Liver (tissue), 9 donors: ENCODE results near the gene PGGHG. TPM values are rescaled to one million over a fixed set of nuclear protein-coding genes. Genes with fewer than 3 reads are reported as not detected.
A peak's percentile ranks its signal among the peaks of the same experiment; 100 is the strongest.

ENCODE experiments used
- DNase-seq: peaks from one replicate; pipeline ENCODE4 v3.0.0-alpha.2; 2017; ENCODE audit warnings: low spot score
- H3K27ac ChIP-seq, 2 donors: one replicate each; pipeline ENCODE4 v1.7.0; 2013; ENCODE audit warnings: inconsistent platforms in 2 of 2, low read length in 2 of 2, control low read depth in 1 of 2, low read depth in 1 of 2, mild to moderate bottlenecking in 1 of 2
- H3K27me3 ChIP-seq, 4 donors: one replicate each; pipeline versions ENCODE4 v1.6.1 to v1.7.0; 2013; ENCODE audit warnings: low read length in 3 of 4, inconsistent platforms in 1 of 4, mild to moderate bottlenecking in 1 of 4, moderate library complexity in 1 of 4; ENCODE audit not compliant: control insufficient read depth in 4 of 4, insufficient read depth in 4 of 4
- H3K36me3 ChIP-seq, 4 donors: one replicate each; pipeline versions ENCODE4 v1.6.1 to v1.7.0; 2013; ENCODE audit warnings: low read length in 3 of 4, mild to moderate bottlenecking in 3 of 4, low read depth in 1 of 4, moderate library complexity in 1 of 4; ENCODE audit not compliant: control insufficient read depth in 4 of 4, insufficient read depth in 3 of 4
- H3K4me1 ChIP-seq, 4 donors: one replicate each; pipeline versions ENCODE4 v1.6.1 to v1.7.0; 2013; ENCODE audit warnings: low read length in 3 of 4, mild to moderate bottlenecking in 3 of 4, moderate library complexity in 1 of 4; ENCODE audit not compliant: control insufficient read depth in 4 of 4, insufficient read depth in 4 of 4
- H3K4me3 ChIP-seq, 3 donors: one replicate each; pipeline versions ENCODE4 v1.6.1 to v1.7.0; 2013; ENCODE audit warnings: low read length in 3 of 3, control low read depth in 1 of 3, low read depth in 1 of 3, mild to moderate bottlenecking in 1 of 3
- H3K9ac ChIP-seq, 2 donors: one replicate each; pipeline ENCODE4 v1.7.0; 2013; ENCODE audit warnings: low read length in 2 of 2, mild to moderate bottlenecking in 2 of 2, moderate library complexity in 2 of 2, control low read depth in 1 of 2, low read depth in 1 of 2
- H3K9me3 ChIP-seq, 4 donors: one replicate each; pipeline versions ENCODE4 v1.6.1 to v1.7.0; 2013; ENCODE audit warnings: low read length in 3 of 4; ENCODE audit not compliant: control insufficient read depth in 4 of 4
- ATF3 ChIP-seq: IDR thresholded peaks from 2 replicates; pipeline ENCODE4 v1.6.1; 2016; ENCODE audit warnings: antibody characterized with exemption
- CTCF ChIP-seq: fragments of 150-350 bp; IDR thresholded peaks from 2 replicates; pipeline ENCODE4 v1.5.1; 2017; ENCODE audit warnings: improper control_type of control experiment, low read depth, low read length; ENCODE audit not compliant: missing input control
- EGR1 ChIP-seq, 2 donors: IDR thresholded peaks; 2 replicates each; pipeline ENCODE4 v1.6.1; 2016 to 2018; ENCODE audit warnings: antibody characterized with exemption in 2 of 2, low read depth in 2 of 2
- FOXA1 ChIP-seq: IDR thresholded peaks from 2 replicates; pipeline ENCODE4 v1.6.1; 2016; ENCODE audit warnings: antibody characterized with exemption
- FOXA2 ChIP-seq: IDR thresholded peaks from 2 replicates; pipeline ENCODE4 v1.6.1; 2016; ENCODE audit warnings: antibody characterized with exemption
- GABPA ChIP-seq, 2 donors: IDR thresholded peaks in 1 of 2; conservative IDR thresholded peaks in 1 of 2; 2 replicates each; pipeline ENCODE4 v1.6.1; 2016; ENCODE audit warnings: antibody characterized with exemption in 2 of 2, mild to moderate bottlenecking in 1 of 2, moderate library complexity in 1 of 2
- HNF4A ChIP-seq, 2 donors: conservative IDR thresholded peaks; 2 replicates each; pipeline ENCODE4 v1.6.1; 2016; ENCODE audit warnings: antibody characterized with exemption in 2 of 2, mild to moderate bottlenecking in 2 of 2
- HNF4G ChIP-seq: IDR thresholded peaks from 2 replicates; pipeline ENCODE4 v1.6.1; 2016; ENCODE audit warnings: antibody characterized with exemption
- JUND ChIP-seq, 2 donors: IDR thresholded peaks; 2 replicates each; pipeline ENCODE4 v1.6.1; 2016; ENCODE audit warnings: antibody characterized with exemption in 2 of 2
- MAX ChIP-seq: IDR thresholded peaks from 2 replicates; pipeline ENCODE4 v1.6.1; 2016; ENCODE audit warnings: antibody characterized with exemption
- NR2F2 ChIP-seq: IDR thresholded peaks from 2 replicates; pipeline ENCODE4 v1.6.1; 2016; ENCODE audit warnings: antibody characterized with exemption
- RAD21 ChIP-seq, 2 donors: IDR thresholded peaks; 2 replicates each; pipeline ENCODE4 v1.6.1; 2016; ENCODE audit warnings: antibody characterized with exemption in 2 of 2, mild to moderate bottlenecking in 2 of 2
- REST ChIP-seq: IDR thresholded peaks from 2 replicates; pipeline ENCODE4 v1.6.1; 2016; ENCODE audit warnings: antibody characterized with exemption, mild to moderate bottlenecking
- RXRA ChIP-seq, 2 donors: IDR thresholded peaks; 2 replicates each; pipeline ENCODE4 v1.6.1; 2017 to 2018; ENCODE audit warnings: antibody characterized with exemption in 2 of 2, mild to moderate bottlenecking in 1 of 2
- SP1 ChIP-seq: IDR thresholded peaks from 2 replicates; pipeline ENCODE4 v1.6.1; 2018; ENCODE audit warnings: antibody characterized with exemption, mild to moderate bottlenecking
- TAF1 ChIP-seq: conservative IDR thresholded peaks from 2 replicates; pipeline ENCODE4 v1.6.1; 2016; ENCODE audit warnings: antibody characterized with exemption, mild to moderate bottlenecking
- ZBTB33 ChIP-seq: IDR thresholded peaks from 2 replicates; pipeline ENCODE4 v1.6.1; 2016; ENCODE audit warnings: antibody characterized with exemption
- WGBS: extraction: QIAGEN DNeasy Blood & Tissue Kit; methylation state at CpG from one replicate; pipeline ENCODE4 v1.1.7; 2013; 5-methylcytosine and 5-hydroxymethylcytosine counted together
- polyA plus RNA-seq, 2 donors: library from polyadenylated mRNA; stranded (reverse) in 1 of 2; unstranded in 1 of 2; fragments of 200-250 nt in 1 of 2; fragments of >200 nt in 1 of 2; fragmentation: Nextera tagmentation in 1 of 2; extraction: Ambion mirVana in 1 of 2; gene quantifications; one replicate each; pipeline versions ENCODE4 v1.2.1 to v1.2.3, GENCODE V29; 2013 to 2015
- total RNA-seq, 2 donors: library from RNA; depleted of rRNA; stranded (reverse); fragments of >200 nt; gene quantifications; one replicate each; pipeline ENCODE4 v1.2.3, GENCODE V29; 2014
- donor health status: healthy.
- donor health status: healthy.
- donor health status: healthy.
- donor health status: healthy.
- donor health status: healthy.

The PGGHG gene
- total RNA-seq (10 to 100 TPM in 1 of 2 donors, 1 to 10 TPM in 1; 1.3 to 11.4 TPM), polyA plus RNA-seq (1 to 10 TPM; 5.4 to 9.6 TPM)

GRCh38 chr11:288478-289397, at the start of gene PGGHG:
TSS of gene PGGHG (plus strand) at chr11:289126. CDS start at chr11:289817, 691 bp downstream.
- Histone ChIP-seq H3K27ac (peak within 1 kb of the TSS; percentile 64 to 80), H3K27me3 (no peaks in the 10 kb centered on the region), H3K4me1 (peaks cover 0 to 19% (median 11%) of the 10 kb centered on the region in 4 donors), H3K9ac (peak within 1 kb of the TSS; percentile 19 to 64), H3K36me3 (peaks cover 0 to 2% (median 0%) of the 10 kb centered on the region in 4 donors), H3K4me3 (peak within 1 kb of the TSS; percentile 68 to 76 (median 73)), H3K9me3 (no peaks in the 10 kb centered on the region)
- TF ChIP-seq FOXA1 = no peak
- TF ChIP-seq ZBTB33 = no peak
- TF ChIP-seq MAX = no peak
- no peak for DNase-seq
- WGBS = 1% methylated on average over 112 of the region's 112 CpGs

- Histone ChIP-seq H3K27ac (no peak overlapping the region), H3K9ac (no peak overlapping the region), H3K4me3 (no peak overlapping the region), H3K9me3 (no peaks in the 10 kb centered on the region), H3K27me3 (no peaks in the 10 kb centered on the region), H3K36me3 (peaks cover 0 to 30% (median 18%) of the 10 kb centered on the region in 4 donors), H3K4me1 (peaks cover 3 to 21% (median 16%) of the 10 kb centered on the region in 4 donors)
- TF ChIP-seq GABPA (IDR thresholded peaks at IDR 0.05 in 1 of 2, conservative IDR thresholded peaks at IDR 0.05 in 1 of 2) = no peak
- TF ChIP-seq CTCF = no peak
- TF ChIP-seq JUND (IDR thresholded peaks at IDR 0.05) = no peak
- no peak for TF ChIP-seq RAD21 (IDR thresholded peaks at IDR 0.05)
- no peak for TF ChIP-seq TAF1
- TF ChIP-seq ZBTB33 = no peak
- TF ChIP-seq FOXA1 = no peak
- no peak for TF ChIP-seq HNF4G
- TF ChIP-seq EGR1 (IDR thresholded peaks at IDR 0.05; ENCODE audit: low read depth in 2 of 2) = no peak
- no peak for TF ChIP-seq MAX
- TF ChIP-seq SP1 = no peak
- TF ChIP-seq HNF4A (conservative IDR thresholded peaks at IDR 0.05) = no peak
- TF ChIP-seq ATF3 = no peak
- no peak for TF ChIP-seq RXRA (IDR thresholded peaks at IDR 0.05)
- TF ChIP-seq FOXA2 = no peak
- TF ChIP-seq REST = no peak
- TF ChIP-seq NR2F2 = no peak
- DNase-seq = no peak
- 21% methylated on average over 1 of the region's 1 CpG for WGBS
These were observed 48.6 kb upstream of the PGGHG start for GRCh38 chr11:240315-240714.
